Endothelial cell of umbilical vein (primary cell): Measurements from ENCODE around the gene FGF22. TPM values are rescaled to one million over a fixed set of nuclear protein-coding genes. Genes with fewer than 3 reads are reported as not detected.

ENCODE experiments used
- BruUV-seq: library from RNA; stranded (reverse); fragments of 400-500 nt; replicated peaks from 2 replicates; lab custom pipeline; 2021; lab: Mats Ljungman, UMichigan
- CTCF ChIA-PET: fragments of 300-600, 350-600 bp; sonication (Branson Sonifier 250); formaldehyde crosslinking; loops from one replicate; lab custom pipeline; 2021; ENCODE audit warnings: antibody characterized with exemption, inconsistent platforms; lab: Charles Lee
- POLR2A ChIA-PET: fragments of 300-600, 350-600 bp; sonication (Branson Sonifier 250); formaldehyde crosslinking; loops from one replicate; lab custom pipeline; 2021; ENCODE audit warnings: antibody characterized with exemption, inconsistent platforms; lab: Charles Lee
- DNase-seq: peaks from one replicate; pipeline ENCODE4 v3.0.0-alpha.2; 2011; ENCODE audit warnings: low read depth, low spot score
- FAIRE-seq: peaks from 2 replicates; lab custom pipeline; 2011; peaks lifted over from hg19 to GRCh38; lab: Jason Lieb, UNC
- H2AFZ ChIP-seq: 2 replicates; pipeline ENCODE4 v1.6.0; 2012; ENCODE audit warnings: low read depth, low read length, control low read depth, inconsistent platforms
- H3K27ac ChIP-seq: 2 replicates; pipeline ENCODE4 v1.5.1; 2011; ENCODE audit warnings: low read depth, mild to moderate bottlenecking, control low read depth, low read length, moderate library complexity; ENCODE audit not compliant: insufficient read depth
- H3K27me3 ChIP-seq, 2 experiments: 2 replicates each; pipeline versions ENCODE4 v1.6.0 to v1.6.1; 2011; ENCODE audit warnings: low read length in 2 of 2, mixed read lengths in 1 of 2; ENCODE audit not compliant: control insufficient read depth in 2 of 2, insufficient read depth in 2 of 2
- H3K36me3 ChIP-seq, 2 experiments: 2 replicates in 1 of 2; 3 replicates in 1 of 2; pipeline ENCODE4 v1.5.1; 2011; ENCODE audit warnings: low read length in 2 of 2, mild to moderate bottlenecking in 1 of 2, moderate library complexity in 1 of 2; ENCODE audit not compliant: control insufficient read depth in 2 of 2, insufficient read depth in 2 of 2; ENCODE audit errors: extremely low read depth in 1 of 2
- H3K4me1 ChIP-seq: 3 replicates; pipeline ENCODE4 v1.5.1; 2011; ENCODE audit warnings: mild to moderate bottlenecking, low read length; ENCODE audit not compliant: control insufficient read depth, insufficient read depth; ENCODE audit errors: extremely low read depth
- H3K4me2 ChIP-seq: 2 replicates; pipeline ENCODE4 v1.6.1; 2011; ENCODE audit warnings: low read length, control low read depth, mixed read lengths; ENCODE audit not compliant: insufficient read depth
- H3K4me3 ChIP-seq, 3 experiments: fragments of 200-600 bp in 1 of 3; sonication (generic), shearing (Covaris generic) in 1 of 3; replicated peaks in 1 of 3; 2 replicates each; pipeline ENCODE4 v1.5.1; 2011 to 2016; ENCODE audit warnings: control low read depth in 3 of 3, low read length in 3 of 3, mild to moderate bottlenecking in 2 of 3, inconsistent platforms in 1 of 3, low read depth in 1 of 3, moderate library complexity in 1 of 3; ENCODE audit not compliant: insufficient read depth in 1 of 3
- H3K79me2 ChIP-seq: 2 replicates; pipeline ENCODE4 v1.6.0; 2012; ENCODE audit warnings: low read length, inconsistent platforms; ENCODE audit not compliant: control insufficient read depth, insufficient read depth
- H3K9ac ChIP-seq: replicated peaks from 2 replicates; pipeline ENCODE3; 2011; ENCODE audit warnings: low read length, control low read depth; ENCODE audit not compliant: insufficient read depth; ENCODE audit errors: extremely low read depth
- H3K9me1 ChIP-seq: replicated peaks from 3 replicates; pipeline ENCODE4 v1.6.0; 2011; ENCODE audit warnings: mild to moderate bottlenecking, low read length; ENCODE audit not compliant: control insufficient read depth, insufficient read depth; ENCODE audit errors: extremely low read depth
- H3K9me3 ChIP-seq: replicated peaks from 2 replicates; pipeline ENCODE4 v1.5.1; 2012; ENCODE audit warnings: low read length, inconsistent platforms; ENCODE audit not compliant: control insufficient read depth, insufficient read depth
- H4K20me1 ChIP-seq: replicated peaks from 2 replicates; pipeline ENCODE3; 2011; ENCODE audit warnings: mild to moderate bottlenecking, low read length; ENCODE audit not compliant: control insufficient read depth, insufficient read depth; ENCODE audit errors: extremely low read depth
- EZH2 ChIP-seq: IDR thresholded peaks from 2 replicates; pipeline ENCODE4 v1.6.1; 2012; ENCODE audit warnings: borderline replicate concordance, low read depth, mild to moderate bottlenecking, moderate library complexity, low read length, inconsistent platforms; ENCODE audit not compliant: severe bottlenecking
- GATA2 ChIP-seq: IDR thresholded peaks from 2 replicates; pipeline ENCODE4 v1.7.0; 2011; ENCODE audit warnings: low read depth, mild to moderate bottlenecking, moderate library complexity, mixed read lengths, low read length; ENCODE audit not compliant: insufficient read length, insufficient read depth
- JUN ChIP-seq: IDR thresholded peaks from 2 replicates; pipeline ENCODE4 v1.6.1; 2011; ENCODE audit warnings: borderline replicate concordance, low read depth; ENCODE audit not compliant: insufficient read length, insufficient read depth
- MYC ChIP-seq: IDR thresholded peaks from one replicate; pipeline ENCODE4 v1.6.1; 2011; ENCODE audit warnings: mild to moderate bottlenecking, low read depth, low read length
- dilution Hi-C: fragments of 300-500 bp; cut with MboI; formaldehyde crosslinking; loops from one replicate; pipeline ENCODE4 v1.15.0; 2019; ENCODE audit warnings: low sequenced_read_pairs; ENCODE audit not compliant: extremely low pct_ligation_motif_present
- intact Hi-C: fragments of 100-400 bp; cut with micrococcal nuclease; formaldehyde crosslinking; loops from one replicate; pipeline ENCODE4 v1.10.0; 2022
- polyA plus RNA-seq, 4 experiments: library from polyadenylated mRNA; depleted of rRNA in 3 of 4; stranded (reverse) in 3 of 4; unstranded in 1 of 4; fragments of >200 nt; gene quantifications; 2 replicates each; pipeline versions ENCODE4 v1.2.1 to v1.2.3, GENCODE V29; 2011 to 2012; ENCODE audit warnings: missing spikeins in 1 of 4
- total RNA-seq: library from RNA; stranded (reverse); gene quantifications from 2 replicates; pipeline ENCODE4 v1.2.3, GENCODE V29; 2021
- TF ChIP-seq, protein P1 (sequence below), 2 donors: IDR thresholded peaks; 1 replicate in 1 of 2; 2 replicates in 1 of 2; pipeline ENCODE4 v1.5.1; 2011; ENCODE audit warnings: low read length in 2 of 2, mild to moderate bottlenecking in 2 of 2, moderate library complexity in 2 of 2, control low read depth in 1 of 2, inconsistent platforms in 1 of 2, low read depth in 1 of 2; ENCODE audit not compliant: insufficient read depth in 1 of 2; ENCODE audit errors: extremely low read depth in 1 of 2

Gene FGF22
- total and polyA plus RNA-seq, 2 donors (not counting 3 experiments of a cell fraction or from before 2014, with no cell fraction given) = 0.07 TPM; not detected in 1

DNA sequence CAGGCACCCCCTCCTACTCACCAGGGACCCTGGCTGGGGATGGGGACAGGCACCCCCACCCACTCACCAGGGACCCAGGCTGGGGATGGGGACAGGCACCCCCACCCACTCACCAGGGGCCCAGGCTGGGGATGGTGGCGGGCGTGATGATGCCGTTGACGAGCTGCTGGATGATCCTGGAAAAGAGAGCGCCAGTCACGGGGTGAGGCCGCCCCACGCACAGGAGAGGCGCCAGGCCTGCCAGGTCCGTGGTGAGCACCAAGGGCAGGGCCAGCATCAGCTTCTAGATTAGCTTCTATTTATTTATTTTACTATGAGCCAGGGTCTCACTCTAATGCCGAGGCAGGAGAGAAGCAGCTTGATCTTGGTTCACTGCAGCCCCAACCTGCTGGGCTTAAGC lies 10.4 kb downstream of the FGF22 start:
- Histone ChIP-seq H3K4me3 (no peak overlapping the region), H3K9ac (no peak overlapping the region), H3K27me3 (no peaks in the 10 kb centered on the region), H3K9me1 (no peaks in the 10 kb centered on the region), H3K4me1 (no peaks in the 10 kb centered on the region), H3K9me3 (no peaks in the 10 kb centered on the region), H3K4me2 (no peak overlapping the region), H4K20me1 (no peaks in the 10 kb centered on the region), H3K36me3 (peaks cover 8 to 22% of the 10 kb centered on the region in 2 experiments), H2AFZ (no peak overlapping the region), H3K79me2 (peaks cover 28% of the 10 kb centered on the region), H3K27ac (no peak overlapping the region)
- dilution Hi-C loops (no loop called here), intact Hi-C loops (no loop called here)
- no TSS peak for BruUV-seq
- DNase-seq = no peak
- POLR2A ChIA-PET = no interaction called here
- no peak for TF ChIP-seq JUN
- no peak for TF ChIP-seq GATA2
- TF ChIP-seq EZH2 = no peak
- TF ChIP-seq, protein P1, sequence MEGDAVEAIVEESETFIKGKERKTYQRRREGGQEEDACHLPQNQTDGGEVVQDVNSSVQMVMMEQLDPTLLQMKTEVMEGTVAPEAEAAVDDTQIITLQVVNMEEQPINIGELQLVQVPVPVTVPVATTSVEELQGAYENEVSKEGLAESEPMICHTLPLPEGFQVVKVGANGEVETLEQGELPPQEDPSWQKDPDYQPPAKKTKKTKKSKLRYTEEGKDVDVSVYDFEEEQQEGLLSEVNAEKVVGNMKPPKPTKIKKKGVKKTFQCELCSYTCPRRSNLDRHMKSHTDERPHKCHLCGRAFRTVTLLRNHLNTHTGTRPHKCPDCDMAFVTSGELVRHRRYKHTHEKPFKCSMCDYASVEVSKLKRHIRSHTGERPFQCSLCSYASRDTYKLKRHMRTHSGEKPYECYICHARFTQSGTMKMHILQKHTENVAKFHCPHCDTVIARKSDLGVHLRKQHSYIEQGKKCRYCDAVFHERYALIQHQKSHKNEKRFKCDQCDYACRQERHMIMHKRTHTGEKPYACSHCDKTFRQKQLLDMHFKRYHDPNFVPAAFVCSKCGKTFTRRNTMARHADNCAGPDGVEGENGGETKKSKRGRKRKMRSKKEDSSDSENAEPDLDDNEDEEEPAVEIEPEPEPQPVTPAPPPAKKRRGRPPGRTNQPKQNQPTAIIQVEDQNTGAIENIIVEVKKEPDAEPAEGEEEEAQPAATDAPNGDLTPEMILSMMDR (IDR thresholded peaks at IDR 0.05; ENCODE audit: extremely low read depth in 1 of 2, insufficient read depth in 1 of 2, low read depth in 1 of 2, low read length in 2 of 2) = no peak
- no peak for TF ChIP-seq MYC
- FAIRE-seq = no peak
- CTCF ChIA-PET = no interaction called here
